ENCODE measurements around the gene IL24.

The IL24 gene

DNA sequence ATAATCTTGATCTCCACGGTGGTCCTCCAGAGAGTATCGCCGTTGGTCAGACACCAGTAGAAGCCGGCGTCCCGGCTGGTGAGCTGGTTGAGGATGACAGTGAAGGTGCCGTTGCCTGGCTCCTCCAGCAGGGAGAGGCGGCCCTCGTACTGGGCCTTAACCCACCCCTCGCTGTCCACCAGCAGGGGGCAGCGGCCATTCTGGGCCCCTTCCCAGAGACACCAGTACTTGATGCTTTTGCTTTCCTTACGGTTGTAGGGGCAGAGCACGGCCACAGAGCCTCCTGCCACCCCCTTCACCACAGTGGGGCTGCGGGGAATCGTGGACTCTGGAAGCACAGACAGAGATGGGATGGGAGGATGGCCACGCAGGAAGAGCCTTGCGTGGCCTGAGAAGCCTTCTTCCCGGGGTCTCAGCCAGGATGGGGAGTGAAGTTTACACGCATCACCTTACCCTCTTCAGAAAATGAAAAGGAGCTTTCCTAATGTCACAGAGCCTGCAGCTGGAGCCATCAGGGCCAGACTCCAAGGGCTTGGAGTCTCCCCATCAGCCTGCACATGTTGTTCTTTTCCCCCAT, 38.3 kb downstream of the IL24 start:
- DNase-seq, result peak; percentile 80 to 81
- no peak for TF ChIP-seq POLR2A (IDR thresholded peaks at IDR 0.05; ENCODE audit: low read length)
- no peak for TF ChIP-seq GATA1 (IDR thresholded peaks at IDR 0.05; ENCODE audit: low read depth, low read length)

DNA sequence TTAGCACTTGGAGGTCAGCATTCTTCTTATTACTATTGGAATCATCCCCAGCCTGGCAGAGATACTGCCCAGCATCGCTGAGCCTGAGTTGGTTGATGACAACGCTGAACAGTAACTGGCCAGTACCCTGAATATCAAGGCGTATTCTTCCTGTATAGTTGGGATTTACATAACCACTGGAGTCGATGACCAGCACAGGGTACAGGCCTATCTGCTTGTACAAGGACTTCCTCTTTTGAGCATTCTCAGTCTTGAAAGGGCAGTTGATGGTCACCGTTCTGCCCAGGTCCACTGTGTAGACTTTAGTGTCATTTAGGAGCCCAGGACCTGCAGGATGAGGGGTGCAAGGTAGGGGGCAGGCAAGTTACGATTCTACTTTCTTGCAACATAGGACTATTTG, 40.2 kb downstream of the IL24 start:
- no peak for DNase-seq
- no peak for TF ChIP-seq GATA1 (IDR thresholded peaks at IDR 0.05; ENCODE audit: low read depth, low read length)

- TF ChIP-seq GATA1 (IDR thresholded peaks at IDR 0.05; ENCODE audit: low read depth, low read length) (no peak), POLR2A (IDR thresholded peaks at IDR 0.05; ENCODE audit: low read length) (no peak)
- no peak for DNase-seq
Observed at GRCh38 chr1:206939131-206939530, 41.9 kb downstream of the IL24 start.

DNA sequence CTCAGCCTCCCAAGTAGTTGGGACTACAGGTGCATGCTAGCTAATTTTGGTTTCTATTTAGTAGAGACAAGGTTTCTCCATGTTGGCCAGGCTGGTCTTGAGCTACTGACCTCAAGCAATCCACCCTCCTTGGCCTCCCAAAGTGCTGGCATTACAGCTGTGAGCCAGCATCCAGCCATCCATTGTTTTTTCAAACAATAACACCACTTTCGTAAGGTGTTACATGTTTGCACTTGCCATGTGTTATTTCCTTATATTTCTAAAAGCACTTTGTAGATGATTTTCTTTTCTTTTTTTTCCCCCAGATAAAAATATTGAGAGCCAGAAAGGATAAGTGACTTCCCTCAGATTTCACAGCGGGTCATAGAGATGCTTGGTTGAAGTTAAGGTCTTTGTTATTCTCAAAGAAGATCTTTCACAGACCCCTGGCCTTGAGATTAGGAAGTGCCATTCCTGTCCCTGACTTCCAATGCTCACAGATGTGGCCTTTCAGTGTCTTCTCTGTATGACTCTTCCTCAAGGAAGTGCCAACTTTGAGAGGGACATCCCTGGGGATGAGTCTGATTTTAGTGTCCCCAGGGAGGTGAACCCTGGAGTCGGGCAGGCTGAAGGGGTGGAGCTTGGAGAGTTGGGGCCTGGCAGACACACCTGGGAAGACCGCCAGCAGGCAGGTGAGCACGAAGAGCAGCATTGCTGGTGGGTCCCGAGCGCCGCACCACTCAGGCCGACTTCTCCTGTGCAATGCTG, 42.8 kb downstream of the IL24 start:
- no peak for DNase-seq
- TF ChIP-seq POLR2A (IDR thresholded peaks at IDR 0.05; ENCODE audit: low read length) (no peak), GATA1 (IDR thresholded peaks at IDR 0.05; ENCODE audit: low read depth, low read length) (no peak)

DNA sequence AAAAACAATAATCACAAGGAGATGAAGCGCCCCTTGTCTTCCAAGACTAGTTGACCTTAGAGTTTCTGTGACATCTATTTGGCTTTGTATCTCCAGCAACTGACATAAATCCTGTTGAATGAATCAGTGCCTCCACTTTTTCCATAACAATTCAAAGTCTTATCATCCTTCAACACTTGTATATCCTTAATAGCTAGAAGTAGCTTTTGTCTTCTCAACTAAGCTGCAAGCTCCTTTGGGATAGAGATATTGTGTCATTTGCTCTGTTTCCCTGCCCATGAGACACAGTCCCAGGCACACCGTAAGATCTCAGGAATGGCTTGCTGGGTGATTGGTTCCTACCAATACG, 43.3 kb downstream of the IL24 start:
- TF ChIP-seq GATA1 (IDR thresholded peaks at IDR 0.05; ENCODE audit: low read depth, low read length), result no peak
- no peak for TF ChIP-seq POLR2A (IDR thresholded peaks at IDR 0.05; ENCODE audit: low read length)
- DNase-seq, result no peak

- peak; percentile 62 to 78 for DNase-seq
- TF ChIP-seq GATA1 (IDR thresholded peaks at IDR 0.05; ENCODE audit: low read depth, low read length) (no peak), POLR2A (IDR thresholded peaks at IDR 0.05; ENCODE audit: low read length) (no peak)
Observed at GRCh38 chr1:206941766-206942418, 44.6 kb downstream of the IL24 start.

GRCh38 chr1:206944703-206945102, 47.5 kb downstream of the IL24 start:
- DNase-seq, result peak in 1 of 2 experiments; percentile 11
- no peak for TF ChIP-seq POLR2A (IDR thresholded peaks at IDR 0.05; ENCODE audit: low read length)

- DNase-seq, result no peak
Observed at GRCh38 chr1:206945779-206946178, 48.5 kb downstream of the IL24 start.

GRCh38 chr1:206946261-206946660, 49.0 kb downstream of the IL24 start, which contains the start of gene PIGR:
TSS of gene PIGR (minus strand) at chr1:206946466. CDS start at chr1:206940531, 5,935 bp downstream.
- no peak for DNase-seq
- no peak for TF ChIP-seq GATA1 (IDR thresholded peaks at IDR 0.05; ENCODE audit: low read depth, low read length)
- TF ChIP-seq POLR2A (IDR thresholded peaks at IDR 0.05; ENCODE audit: low read length), result no peak

More at GRCh38 chr1:206945779-206946178, 48.5 kb downstream of the IL24 start:
- TF ChIP-seq GATA1 (IDR thresholded peaks at IDR 0.05; ENCODE audit: low read depth, low read length), result no peak
- no peak for TF ChIP-seq POLR2A (IDR thresholded peaks at IDR 0.05; ENCODE audit: low read length)

GRCh38 chr1:206947255-206947654, 50.0 kb downstream of the IL24 start:
- DNase-seq, result no peak
- no peak for TF ChIP-seq POLR2A (IDR thresholded peaks at IDR 0.05; ENCODE audit: low read length)
- TF ChIP-seq GATA1 (IDR thresholded peaks at IDR 0.05; ENCODE audit: low read depth, low read length), result no peak

DNA sequence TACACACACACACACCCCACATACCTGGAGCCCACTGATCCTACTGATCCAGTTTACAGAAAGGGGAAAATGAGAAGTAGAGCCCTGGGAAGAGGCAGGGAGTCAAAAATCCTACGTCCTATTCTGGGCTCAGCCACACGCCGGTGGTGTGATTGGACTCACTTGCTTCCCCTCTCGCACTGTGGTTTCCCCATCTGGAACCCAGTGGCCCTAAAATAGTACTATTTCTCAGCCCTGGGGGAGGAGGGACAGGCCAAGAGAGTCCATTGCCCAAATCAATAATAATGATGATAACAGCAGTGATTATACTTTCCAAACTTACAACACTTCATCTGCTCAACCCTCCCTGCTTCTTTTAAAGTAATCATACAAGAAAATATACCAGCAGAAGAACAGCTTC, 52.0 kb downstream of the IL24 start:
- TF ChIP-seq GATA1 (IDR thresholded peaks at IDR 0.05; ENCODE audit: low read depth, low read length) (no peak), POLR2A (IDR thresholded peaks at IDR 0.05; ENCODE audit: low read length) (no peak)

DNA sequence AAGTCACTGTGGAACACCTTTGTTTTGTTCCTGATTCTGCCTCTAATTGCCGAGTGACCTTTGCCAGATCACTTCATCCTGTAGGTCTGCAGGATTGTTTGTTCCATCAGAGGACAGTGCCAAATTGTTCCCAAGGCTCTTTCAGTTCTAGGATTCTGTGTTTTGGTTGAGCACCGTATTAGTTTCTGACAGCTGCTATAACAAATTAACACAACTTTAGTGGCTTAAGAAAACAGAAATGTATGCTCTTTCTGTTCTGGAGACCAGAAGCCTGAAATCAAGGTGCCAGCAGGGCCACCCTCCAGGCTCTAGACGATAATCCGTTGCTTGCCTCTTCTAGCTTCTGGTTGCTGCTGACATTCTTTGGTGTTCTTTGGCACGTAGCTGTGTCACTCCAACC, 52.4 kb downstream of the IL24 start:
- no peak for DNase-seq
- TF ChIP-seq GATA1 (IDR thresholded peaks at IDR 0.05; ENCODE audit: low read depth, low read length), result no peak
- TF ChIP-seq POLR2A (IDR thresholded peaks at IDR 0.05; ENCODE audit: low read length), result no peak

More for the DNA sequence above, 52.0 kb downstream of the IL24 start:
- no peak for DNase-seq

DNA sequence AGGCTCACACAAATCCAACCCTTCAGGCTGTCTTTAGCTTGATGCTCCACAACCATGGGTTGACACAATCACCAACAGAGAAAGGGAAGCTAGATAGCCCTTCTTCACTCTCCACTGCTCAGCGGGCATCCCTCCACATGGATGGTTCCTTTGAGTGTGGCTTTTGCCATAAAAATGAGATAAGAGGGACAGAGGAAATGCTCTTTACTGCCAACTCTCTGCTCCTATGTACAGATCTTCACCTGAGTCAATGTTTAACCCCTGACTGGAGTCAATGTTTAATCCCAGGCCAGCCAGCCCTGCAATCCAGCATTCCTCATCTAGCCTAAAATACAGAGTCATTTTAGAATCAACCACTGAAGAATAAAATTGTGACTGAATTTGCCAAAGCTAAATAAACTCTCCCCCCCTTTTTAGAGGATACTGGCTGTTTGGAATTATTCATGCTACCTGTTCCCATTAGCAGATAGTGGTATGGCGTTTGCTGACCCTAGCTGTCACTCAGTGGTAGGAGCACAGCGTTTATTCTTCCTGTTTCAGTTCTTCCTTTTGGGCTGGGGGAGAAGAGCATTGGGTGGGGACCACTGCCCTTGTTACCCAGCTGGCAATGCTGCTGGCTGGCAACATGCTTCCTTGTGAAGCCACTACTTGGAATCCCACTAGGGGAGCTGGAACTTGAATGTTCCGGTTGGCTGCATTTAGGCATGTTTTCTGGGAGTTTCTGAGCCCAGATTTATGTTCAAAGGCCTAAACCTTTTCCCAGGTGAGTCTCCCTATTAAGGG, 54.3 kb downstream of the IL24 start:
- TF ChIP-seq POLR2A (IDR thresholded peaks at IDR 0.05; ENCODE audit: low read length) (no peak), GATA1 (IDR thresholded peaks at IDR 0.05; ENCODE audit: low read depth, low read length) (no peak)
- DNase-seq, result no peak

DNA sequence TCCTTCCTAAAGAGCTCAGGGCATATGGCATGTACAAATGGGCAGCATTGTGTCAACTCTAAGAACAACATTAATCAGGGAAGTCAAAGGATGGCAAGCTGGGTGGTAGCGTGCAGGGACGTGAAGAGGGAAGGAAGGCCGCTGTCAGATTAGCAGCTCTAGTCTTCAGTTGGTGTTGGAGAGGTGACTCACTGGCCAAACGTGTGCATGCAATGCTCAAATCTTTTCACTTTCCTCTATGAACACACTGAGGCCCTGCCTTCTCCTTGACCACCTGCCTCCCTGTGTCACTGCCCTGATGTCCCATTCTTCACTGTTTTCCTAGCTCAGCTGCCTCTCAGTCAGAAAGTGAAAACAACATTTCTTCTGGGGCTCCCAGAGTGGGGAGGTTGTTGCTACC, 54.9 kb downstream of the IL24 start:
- TF ChIP-seq POLR2A (IDR thresholded peaks at IDR 0.05; ENCODE audit: low read length), result no peak
- TF ChIP-seq GATA1 (IDR thresholded peaks at IDR 0.05; ENCODE audit: low read depth, low read length), result no peak
- no peak for DNase-seq

Data from erythroblast (primary cell).